Activated CD8-positive, alpha-beta memory T cell treated with anti-CD3 and anti-CD28 coated beads for 36 hours (primary cell): ENCODE measurements around the gene NLRP6. TPM values are rescaled to one million over a fixed set of nuclear protein-coding genes. Genes with fewer than 3 reads are reported as not detected.

Experiments used
- CTCF ChIA-PET: fragments of 350-600 bp; sonication (Branson Sonifier 250); formaldehyde crosslinking; loops from one replicate; lab custom pipeline; 2021; ENCODE audit warnings: antibody characterized with exemption; lab: Charles Lee
- POLR2A ChIA-PET: fragments of 350-600 bp; sonication (Branson Sonifier 250); formaldehyde crosslinking; loops from one replicate; lab custom pipeline; 2021; ENCODE audit warnings: antibody characterized with exemption; lab: Charles Lee
- total RNA-seq, 2 experiments: library from RNA; stranded (reverse); gene quantifications; one replicate each; pipeline ENCODE4 v1.2.3, GENCODE V29; 2021

Gene NLRP6
- total RNA-seq, 2 experiments from 2014 or later = 1.5 to 1.8 TPM

DNA sequence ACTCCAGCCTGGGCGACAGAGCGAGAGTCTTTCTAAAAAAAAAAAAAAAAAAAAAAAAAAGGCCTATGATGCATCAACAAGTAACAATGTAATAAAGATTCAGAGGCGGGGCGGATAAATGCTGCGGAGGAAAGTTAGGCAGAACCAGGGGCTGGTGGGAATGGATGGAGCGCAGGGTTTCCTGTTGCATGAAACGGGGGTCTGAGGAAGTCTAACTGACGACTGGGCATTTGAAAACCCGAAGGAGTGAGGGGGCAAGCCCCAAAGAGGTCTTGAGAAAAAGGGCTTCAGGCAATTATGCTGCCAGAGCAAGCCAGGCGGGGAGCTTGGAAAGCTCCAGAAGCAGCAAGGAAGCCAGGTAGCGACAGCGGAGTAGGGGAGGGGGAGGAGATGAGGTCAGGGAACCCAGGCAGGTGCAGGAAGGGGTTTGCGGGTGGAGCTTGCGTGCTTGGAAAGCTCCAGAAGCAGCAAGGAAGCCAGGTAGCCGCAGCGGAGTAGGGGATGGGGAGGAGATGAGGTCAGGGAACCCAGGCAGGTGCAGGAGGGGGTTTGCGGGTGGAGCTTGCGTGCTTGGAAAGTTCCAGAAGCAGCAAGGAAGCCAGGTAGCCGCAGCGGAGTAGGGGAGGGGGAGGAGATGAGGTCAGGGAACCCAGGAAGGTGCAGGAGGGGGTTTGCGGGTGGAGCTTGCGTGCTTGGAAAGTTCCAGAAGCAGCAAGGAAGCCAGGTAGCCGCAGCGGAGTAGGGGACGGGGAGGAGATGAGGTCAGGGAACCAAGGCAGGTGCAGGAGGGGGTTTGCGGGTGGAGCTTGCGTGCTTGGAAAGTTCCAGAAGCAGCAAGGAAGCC is 9.0 kb downstream of the NLRP6 start:
- ChIA-PET POLR2A (interaction anchor here (1.2 kb wide), 1 partner anchor 8 kb away, joined by 3 read pairs; no protein-coding TSS in a partner anchor), CTCF (interaction anchor here (0.9 to 3.2 kb wide), 5 partner anchors 8 to 43 kb away, joined by 3 to 16 read pairs (median 4); partner anchors contain the start of genes IFITM5 and NLRP6)

GRCh38 chr11:287821-288477 is 9.7 kb downstream of the NLRP6 start:
- ChIA-PET POLR2A (interaction anchor here (0.6 to 1.2 kb wide), 3 partner anchors 9 to 61 kb away, joined by 3 to 4 read pairs (median 3); no protein-coding TSS in a partner anchor), CTCF (interaction anchor here (0.9 to 3.2 kb wide), 5 partner anchors 9 to 43 kb away, joined by 3 to 16 read pairs (median 4); partner anchors contain the start of genes IFITM5 and NLRP6)

DNA sequence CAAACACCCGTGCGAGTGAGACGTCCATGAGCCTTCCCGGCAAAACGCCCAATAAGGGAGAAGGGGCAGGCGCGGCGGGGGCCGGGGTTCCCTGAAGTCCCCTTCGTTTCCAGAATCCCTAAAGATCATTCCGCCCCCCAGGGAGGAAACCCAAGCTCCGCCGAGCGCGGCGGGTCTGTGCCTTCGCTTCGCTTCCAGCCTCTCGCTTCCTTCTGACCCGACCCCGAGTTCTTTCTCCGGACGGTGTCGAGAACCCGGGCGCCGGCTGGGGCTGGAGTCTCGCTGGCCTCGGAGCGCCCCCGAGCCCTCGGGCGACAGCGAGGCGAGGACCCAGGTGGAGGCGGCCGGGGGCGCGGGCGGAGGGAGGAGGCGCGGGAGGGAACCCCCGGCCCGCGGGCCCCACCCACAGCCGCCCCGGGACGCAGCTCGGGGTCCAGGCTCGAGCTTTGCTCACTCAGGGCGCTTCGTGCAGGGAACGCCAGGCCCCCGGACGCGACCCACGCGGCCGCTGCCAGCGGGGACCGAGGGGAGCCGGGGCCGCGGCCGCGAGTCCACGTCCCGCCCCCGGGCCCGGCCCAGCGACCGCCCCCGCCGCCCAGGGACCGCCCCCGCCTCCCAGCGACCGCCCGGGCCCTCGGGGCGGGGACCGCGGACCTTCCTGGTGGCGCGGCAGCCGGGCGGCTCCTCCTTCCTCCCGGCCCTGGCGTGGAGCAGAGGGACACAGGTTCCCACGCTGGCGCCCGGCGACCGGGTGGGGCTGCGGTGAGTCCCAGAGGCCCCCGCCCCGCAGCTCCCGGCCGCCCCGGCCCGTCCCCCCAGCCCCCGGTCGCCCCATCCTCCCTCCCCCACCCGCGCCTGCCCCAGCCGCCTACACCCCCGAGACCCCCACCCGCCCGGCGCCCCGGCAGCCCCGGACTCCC is 10.5 kb downstream of the NLRP6 start, which contains the start of gene PGGHG:
Gene PGGHG (plus strand): TSS at position 649 of the 920 bp plus-strand sequence. CDS start 691 bp downstream, outside the sequence.
- ChIA-PET CTCF (interaction anchor here (0.8 to 3.2 kb wide), 6 partner anchors 10 to 160 kb away, joined by 3 to 16 read pairs (median 4); partner anchors contain the start of genes NLRP6 and SIGIRR), POLR2A (interaction anchor here (0.5 to 0.8 kb wide), 3 partner anchors 21 to 489 kb away, joined by 3 to 5 read pairs (median 3); no protein-coding TSS in a partner anchor)

DNA sequence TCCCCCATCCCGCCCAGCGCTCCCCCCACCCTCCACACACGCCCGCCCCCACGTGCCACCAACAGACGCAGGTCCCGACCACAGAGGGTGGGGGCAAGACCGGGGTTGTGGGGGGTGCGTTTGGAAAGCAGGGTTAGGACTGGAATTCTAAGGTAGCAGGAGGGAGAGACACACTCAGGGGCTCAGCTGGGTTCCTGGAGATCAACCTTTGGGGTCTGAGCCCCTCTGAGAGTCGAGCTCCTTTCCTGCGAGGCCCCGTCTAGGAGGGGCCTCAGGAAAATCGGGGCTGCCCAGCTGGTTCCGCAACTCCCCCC is 11.1 kb downstream of the NLRP6 start:
- ChIA-PET POLR2A (interaction anchor here (0.5 to 0.8 kb wide), 2 partner anchors 39 to 488 kb away, joined by 3 to 5 read pairs; no protein-coding TSS in a partner anchor), CTCF (interaction anchor here (0.8 to 3.2 kb wide), 5 partner anchors 10 to 159 kb away, joined by 3 to 16 read pairs (median 3); partner anchors contain the start of gene SIGIRR)

DNA sequence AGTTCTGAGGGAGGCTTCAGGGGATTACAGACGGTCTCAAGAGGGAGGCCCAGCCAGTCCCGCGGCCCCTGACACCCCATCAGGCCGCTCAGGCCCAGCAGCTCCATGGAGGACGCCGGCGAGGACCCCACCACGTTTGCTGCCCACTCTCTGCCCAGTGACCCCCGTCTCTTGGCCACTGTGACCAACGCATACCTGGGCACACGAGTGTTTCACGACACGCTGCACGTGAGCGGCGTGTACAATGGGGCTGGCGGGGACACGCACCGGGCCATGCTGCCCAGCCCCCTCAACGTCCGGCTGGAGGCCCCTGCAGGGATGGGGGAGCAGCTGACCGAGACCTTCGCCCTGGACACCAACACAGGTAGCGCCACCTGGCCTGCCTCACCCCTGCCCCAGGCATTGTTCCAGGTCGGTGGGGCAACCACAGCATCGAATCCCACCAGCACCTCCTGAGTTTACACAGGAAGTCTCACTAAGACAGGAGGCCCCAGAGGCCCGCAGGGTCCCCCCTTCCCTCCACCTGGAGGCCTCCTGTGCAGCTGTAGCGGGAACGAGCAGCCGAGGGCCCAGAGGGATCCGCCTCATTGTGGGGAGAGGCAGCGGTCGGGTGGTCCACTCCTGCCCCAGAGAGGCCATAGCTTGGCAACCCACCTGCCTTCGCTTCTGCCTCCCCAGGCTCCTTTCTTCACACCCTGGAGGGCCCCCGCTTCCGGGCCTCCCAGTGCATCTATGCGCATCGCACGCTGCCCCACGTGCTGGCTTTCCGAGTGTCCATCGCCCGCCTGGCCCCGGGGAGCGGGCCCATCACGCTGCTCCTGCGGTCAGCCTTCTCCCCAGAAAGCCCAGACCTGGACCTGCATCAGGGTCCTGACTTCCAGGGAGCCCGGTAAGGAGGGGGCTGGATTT is 11.8 kb downstream of the NLRP6 start:
- ChIA-PET POLR2A (interaction anchor here (0.5 to 1.4 kb wide), 3 partner anchors 9 to 488 kb away, joined by 4 to 5 read pairs (median 5); no protein-coding TSS in a partner anchor), CTCF (interaction anchor here (0.8 to 3.2 kb wide), 9 partner anchors 8 to 158 kb away, joined by 3 to 16 read pairs (median 3); partner anchors contain the start of genes IFITM5 and SIGIRR)

DNA sequence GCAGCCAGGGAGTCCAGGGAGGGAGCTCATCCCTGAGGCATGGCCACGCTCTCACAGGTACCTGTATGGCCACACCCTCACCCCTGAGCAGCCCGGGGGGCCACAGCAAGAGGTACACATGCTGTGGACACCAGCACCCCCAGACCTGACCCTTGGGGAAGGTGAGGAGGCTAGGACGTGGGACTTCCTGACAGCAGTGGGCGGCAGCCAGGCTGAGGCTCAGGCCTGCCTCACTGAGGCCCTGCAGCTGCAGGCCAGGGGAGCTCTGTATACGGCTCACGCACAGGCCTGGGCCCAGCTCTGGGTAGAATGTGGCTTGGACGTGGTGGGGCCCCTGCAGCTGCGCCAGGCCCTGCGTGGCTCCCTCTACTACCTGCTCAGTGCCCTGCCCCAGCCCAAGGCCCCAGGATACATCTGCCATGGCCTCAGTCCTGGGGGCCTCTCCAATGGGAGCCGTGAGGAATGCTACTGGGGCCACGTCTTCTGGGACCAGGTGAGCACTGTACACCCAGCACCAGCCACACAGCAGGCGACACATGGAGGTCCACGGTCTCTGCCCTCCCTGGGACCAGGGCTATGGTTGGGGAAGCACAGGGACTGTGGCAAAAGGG is 12.5 kb downstream of the NLRP6 start:
- POLR2A ChIA-PET = interaction anchor here (0.8 to 1.4 kb wide), 2 partner anchors 10 to 23 kb away, joined by 4 to 5 read pairs; no protein-coding TSS in a partner anchor

GRCh38 chr11:291281-292210 is 13.3 kb downstream of the NLRP6 start:
- CTCF ChIA-PET = interaction anchor here (1.2 kb wide), 1 partner anchor 8 kb away, joined by 3 read pairs; the partner anchor contains the start of gene IFITM5
- POLR2A ChIA-PET = no interaction called here

More for the DNA sequence above, 12.5 kb downstream of the NLRP6 start:
- CTCF ChIA-PET = interaction anchor here (0.8 to 1.5 kb wide), 6 partner anchors 8 to 124 kb away, joined by 3 to 5 read pairs (median 3); partner anchors contain the start of genes IFITM5 and SIGIRR

- ChIA-PET CTCF (interaction anchor here (0.6 kb wide), 1 partner anchor 64 kb away, joined by 3 read pairs; no protein-coding TSS in a partner anchor), POLR2A (no interaction called here)
Measured at GRCh38 chr11:292211-293121, 14.3 kb downstream of the NLRP6 start.

- POLR2A ChIA-PET = interaction anchor here (0.9 kb wide), 1 partner anchor 11 kb away, joined by 3 read pairs; no protein-coding TSS in a partner anchor
- CTCF ChIA-PET = interaction anchor here (0.6 to 2.6 kb wide), 3 partner anchors 12 to 65 kb away, joined by 3 to 17 read pairs (median 4); no protein-coding TSS in a partner anchor
Measured at GRCh38 chr11:293271-293851, 15.2 kb downstream of the NLRP6 start.

DNA sequence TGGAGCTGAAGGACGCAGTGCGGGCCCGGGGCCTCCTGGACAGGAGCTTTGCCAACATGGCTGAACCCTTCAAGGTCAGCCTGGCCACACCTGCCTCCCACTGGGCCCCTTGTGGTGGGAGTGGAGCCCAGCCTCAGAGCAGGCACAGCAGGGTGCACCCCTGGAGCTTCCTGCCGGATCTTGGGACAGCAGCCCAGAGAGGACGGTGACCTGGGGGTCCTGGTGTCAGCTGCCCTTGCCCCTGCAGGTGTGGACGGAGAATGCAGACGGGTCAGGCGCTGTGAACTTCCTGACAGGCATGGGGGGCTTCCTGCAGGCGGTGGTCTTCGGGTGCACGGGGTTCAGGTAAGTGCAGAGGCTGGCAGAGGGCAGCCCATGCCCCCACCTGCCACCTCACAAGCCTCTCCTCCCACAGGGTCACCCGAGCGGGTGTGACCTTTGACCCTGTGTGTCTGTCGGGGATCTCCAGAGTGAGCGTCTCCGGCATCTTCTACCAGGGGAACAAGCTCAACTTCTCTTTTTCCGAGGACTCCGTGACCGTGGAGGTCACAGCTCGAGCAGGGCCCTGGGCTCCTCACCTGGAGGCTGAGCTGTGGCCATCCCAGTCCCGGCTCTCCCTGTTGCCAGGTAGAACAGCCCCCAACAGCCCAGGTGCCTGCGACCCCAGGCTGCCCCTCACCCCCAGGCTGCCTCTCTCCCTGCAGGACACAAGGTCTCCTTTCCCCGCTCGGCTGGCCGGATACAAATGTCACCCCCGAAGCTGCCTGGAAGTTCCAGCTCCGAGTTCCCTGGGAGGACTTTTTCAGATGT is 15.8 kb downstream of the NLRP6 start:
- POLR2A ChIA-PET = interaction anchor here (0.9 kb wide), 1 partner anchor 12 kb away, joined by 3 read pairs; no protein-coding TSS in a partner anchor

GRCh38 chr11:294780-295179 is 16.6 kb downstream of the NLRP6 start:
- CTCF ChIA-PET = interaction anchor here (1.1 to 2.6 kb wide), 2 partner anchors 11 to 14 kb away, joined by 4 to 17 read pairs; no protein-coding TSS in a partner anchor

More for the DNA sequence above, 15.8 kb downstream of the NLRP6 start:
- CTCF ChIA-PET = interaction anchor here (1.1 to 2.6 kb wide), 2 partner anchors 12 to 13 kb away, joined by 4 to 17 read pairs; no protein-coding TSS in a partner anchor

DNA sequence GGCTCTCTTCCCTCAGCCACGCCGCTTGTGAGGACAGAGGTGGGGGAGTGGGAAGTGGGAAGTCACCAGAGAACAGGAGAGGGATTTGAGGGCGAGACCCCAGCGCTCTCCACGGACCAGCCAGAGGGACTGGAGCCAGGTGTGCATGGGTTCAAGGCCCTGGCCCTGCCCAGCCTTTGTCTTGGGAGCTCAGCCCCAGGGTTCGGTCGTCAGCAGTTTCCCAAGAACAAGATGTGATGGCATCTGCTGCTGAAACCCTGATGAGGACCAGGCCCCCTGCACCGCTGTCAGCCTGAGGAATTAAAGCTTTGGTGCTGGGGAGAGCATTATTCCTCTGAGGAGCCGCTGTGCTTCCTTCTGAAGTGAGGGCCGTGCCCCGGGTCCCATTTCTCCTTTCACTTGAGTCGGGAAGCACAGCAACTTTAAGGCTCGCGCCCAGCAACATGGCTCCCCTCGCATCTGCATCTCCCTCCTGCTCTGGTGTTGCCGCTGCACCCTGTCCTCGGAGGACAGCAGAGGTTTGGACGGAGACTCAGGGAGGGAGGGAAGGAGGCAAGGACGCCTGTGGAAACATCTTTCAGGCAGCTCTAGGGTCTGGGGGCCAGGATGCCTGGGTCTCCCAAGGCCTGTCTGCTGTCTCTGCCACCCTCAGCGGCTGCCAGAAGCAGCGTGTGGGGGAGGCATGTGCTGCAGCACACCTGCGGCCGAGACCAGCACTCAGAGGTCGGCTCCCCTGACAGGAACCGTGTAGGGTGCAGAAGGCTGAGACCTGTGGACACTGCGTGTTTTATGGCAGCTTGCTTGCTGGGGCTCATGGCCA is 17.4 kb downstream of the NLRP6 start:
- ChIA-PET CTCF (interaction anchor here (2.6 kb wide), 1 partner anchor 10 kb away, joined by 17 read pairs; no protein-coding TSS in a partner anchor), POLR2A (no interaction called here)

More at GRCh38 chr11:294780-295179, 16.6 kb downstream of the NLRP6 start:
- POLR2A ChIA-PET = no interaction called here
